ENCODE data around the gene GON4L.
"Not testable (repeated sequence)": the region's sequence is repeated elsewhere in the genome, so short reads cannot be mapped to it uniquely, and the experiment has no call there.

Gene GON4L

DNA sequence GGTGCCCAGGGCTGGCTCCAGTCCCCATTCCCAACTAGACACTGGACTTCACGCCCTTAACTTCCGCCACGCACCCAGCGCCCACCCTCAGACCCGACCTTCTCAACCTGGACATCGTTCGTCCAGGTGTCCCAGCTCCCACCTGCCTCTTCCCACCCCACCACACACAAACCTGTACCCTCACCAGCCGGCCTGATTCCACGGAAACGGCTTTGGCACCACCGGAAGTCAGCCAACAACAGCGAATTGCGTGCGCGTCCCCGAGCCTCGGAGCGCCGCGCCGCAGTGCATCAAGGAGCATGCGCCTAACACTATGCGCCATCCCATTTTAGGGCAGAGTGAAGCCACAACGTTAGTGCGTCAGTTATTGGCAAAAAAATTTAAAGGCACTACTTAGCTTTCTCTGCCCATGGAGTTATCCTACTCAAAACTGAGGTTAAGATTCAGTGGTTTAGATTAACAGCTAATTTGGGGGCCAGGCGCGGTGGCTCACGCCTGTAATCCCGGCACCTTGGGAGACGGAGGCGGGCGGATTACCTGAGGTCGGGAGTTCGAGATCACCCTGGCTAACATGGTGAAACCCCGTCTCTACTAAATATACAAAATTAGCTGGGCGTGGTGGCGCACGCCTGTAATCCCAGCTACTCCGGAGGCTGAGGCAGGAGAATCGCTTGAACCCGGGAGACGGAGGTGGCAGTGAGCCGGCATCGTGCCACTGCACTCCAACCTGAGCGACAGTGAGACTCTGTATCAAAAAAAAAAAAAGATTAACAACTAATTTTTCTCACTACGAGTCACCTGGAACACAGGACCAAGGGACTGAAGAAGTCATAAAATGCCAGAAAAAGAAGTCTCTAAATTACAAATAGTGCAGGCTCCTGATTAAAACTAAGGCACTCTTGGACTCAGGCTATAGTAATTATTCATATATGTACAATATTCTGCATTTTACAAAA is at the start of gene GON4L:
Gene GON4L, minus strand, starts transcription at position 240 of the 956 bp plus-strand sequence. CDS start 3,434 bp downstream, outside the sequence.
- DNase-seq: peak in 55 of 56 donors; percentile 30 to 93 (median 81)

- no peak for DNase-seq
Measured at GRCh38 chr1:155904261-155904660, 47.2 kb upstream of the GON4L start.

- DNase-seq: no peak
Measured at GRCh38 chr1:155900161-155900560, 43.1 kb upstream of the GON4L start.

- no peak for DNase-seq
Measured at GRCh38 chr1:155899683-155900082, 42.7 kb upstream of the GON4L start.

DNA sequence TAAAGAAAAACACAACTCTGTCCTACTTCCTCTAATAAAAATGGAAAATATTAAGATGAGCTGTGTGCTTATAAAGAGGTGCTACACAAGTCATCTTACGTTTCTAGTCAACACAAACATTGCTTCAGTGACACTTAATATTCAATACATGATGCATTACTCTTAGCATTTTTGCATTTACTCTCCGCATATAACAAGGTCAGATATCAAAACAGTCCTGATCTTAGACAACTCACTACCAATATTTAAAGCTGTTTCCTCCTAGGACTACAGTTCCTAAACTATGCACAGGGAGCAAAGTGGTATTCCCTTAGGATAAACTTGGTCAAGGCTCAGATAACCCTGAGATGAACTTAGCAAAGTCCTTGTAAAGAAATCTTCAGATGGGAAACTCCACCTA is 41.9 kb upstream of the GON4L start:
- no peak for DNase-seq

- DNase-seq: no peak
Measured at GRCh38 chr1:155897746-155898145, 40.7 kb upstream of the GON4L start.

GRCh38 chr1:155896476-155896875 is 39.5 kb upstream of the GON4L start:
- DNase-seq: not testable (repeated sequence)

DNA sequence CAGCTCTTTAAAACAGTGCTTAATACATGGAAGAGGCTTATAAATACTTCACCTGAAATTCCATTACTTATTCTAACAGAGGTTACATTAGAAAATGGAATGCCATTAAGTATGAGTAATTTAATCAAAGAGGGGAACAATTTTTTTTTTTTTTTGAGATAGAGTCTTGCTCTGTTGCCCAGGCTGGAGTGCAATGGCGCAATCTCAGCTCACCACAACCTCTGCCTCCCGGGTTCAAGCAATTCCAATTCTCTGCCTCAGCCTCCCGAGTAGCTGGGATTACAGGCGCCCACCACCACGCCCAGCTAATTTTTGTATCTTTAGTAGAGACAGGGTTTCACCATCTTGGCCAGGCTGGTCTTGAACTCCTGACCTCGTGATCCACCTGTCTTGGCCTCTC is 38.6 kb upstream of the GON4L start:
- not testable (repeated sequence) for DNase-seq

DNA sequence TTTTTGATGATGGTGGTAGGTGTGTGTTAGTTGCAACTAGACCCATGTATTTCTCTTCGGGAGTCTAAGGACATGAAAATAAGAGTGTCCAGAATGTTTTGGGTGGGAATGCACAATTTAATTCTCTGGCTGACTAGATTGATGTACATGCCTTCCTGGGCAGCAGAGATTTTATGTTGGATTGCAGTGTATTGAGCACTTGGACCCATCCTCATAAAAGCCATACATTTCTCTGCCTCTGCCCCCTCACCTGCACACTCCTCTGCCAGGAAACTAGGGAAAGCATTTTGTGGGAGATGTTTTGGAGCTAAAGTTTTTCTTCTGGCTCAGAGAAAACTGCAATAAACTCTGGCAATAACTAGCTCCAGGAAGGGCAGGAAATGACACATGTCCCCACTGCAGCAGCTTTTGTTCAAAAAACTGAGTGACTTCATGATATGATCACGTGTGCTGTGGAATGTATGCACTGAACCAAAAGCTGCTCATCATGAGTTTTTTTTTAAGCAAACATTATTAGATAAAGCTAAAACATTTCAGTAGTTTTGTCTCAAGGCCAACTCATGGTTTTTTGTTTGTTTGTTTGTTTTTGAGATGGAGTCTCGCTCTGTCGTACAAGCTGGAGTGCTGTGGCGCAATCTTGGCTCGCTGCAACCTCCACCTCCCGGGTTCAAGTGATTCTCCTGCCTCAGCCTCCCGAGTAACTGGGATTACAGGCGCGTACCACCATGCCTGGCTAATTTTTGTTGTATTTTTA is 36.6 kb upstream of the GON4L start:
- no peak for DNase-seq

DNA sequence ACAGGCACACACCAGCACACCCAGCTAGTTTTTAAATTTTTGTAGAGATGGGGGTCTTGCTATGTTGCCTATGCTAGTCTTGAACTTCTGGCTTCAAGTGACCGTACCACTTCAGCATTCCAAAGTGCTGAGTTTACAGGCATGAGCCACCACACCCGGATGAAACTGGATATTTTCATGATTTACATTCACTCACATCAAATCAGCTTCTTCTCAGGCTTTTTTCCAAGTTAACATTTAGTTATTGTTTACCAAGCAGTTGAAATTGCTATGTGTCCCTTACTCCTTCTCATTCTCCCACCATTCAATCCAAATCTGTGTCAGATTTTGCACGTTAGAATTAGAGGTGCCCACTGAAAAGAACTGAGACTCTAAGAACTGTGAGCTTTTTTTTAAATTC is 35.8 kb upstream of the GON4L start:
- DNase-seq: no peak

- DNase-seq: no peak
Measured at GRCh38 chr1:155890251-155890650, 33.2 kb upstream of the GON4L start.

- DNase-seq: no peak
Measured at GRCh38 chr1:155889566-155889965, 32.6 kb upstream of the GON4L start.

GRCh38 chr1:155888481-155888880 is 31.5 kb upstream of the GON4L start:
- no peak for DNase-seq

- DNase-seq: no peak
Measured at GRCh38 chr1:155884982-155885381, 28.0 kb upstream of the GON4L start.

GRCh38 chr1:155884031-155884960 is 27.3 kb upstream of the GON4L start:
- DNase-seq: no peak

DNA sequence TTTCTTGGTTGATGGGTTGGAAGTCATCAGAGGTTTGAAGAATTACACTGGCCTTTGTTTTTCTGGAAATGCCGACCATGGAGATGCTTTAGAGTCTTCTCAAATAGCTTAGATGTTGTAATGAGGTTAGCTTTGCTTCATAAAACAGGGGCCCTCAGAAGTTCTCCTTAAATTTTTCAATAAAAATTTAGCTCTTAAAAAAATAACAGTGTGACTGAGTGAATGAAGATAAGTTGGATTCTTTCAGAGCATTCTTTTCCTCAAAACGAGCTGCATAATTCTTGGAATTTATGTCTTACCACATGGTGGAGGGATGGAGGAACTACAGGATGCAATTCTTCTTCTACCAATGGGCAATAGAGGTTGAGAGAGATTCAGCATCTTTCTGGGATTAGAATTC is 25.8 kb upstream of the GON4L start:
- no peak for DNase-seq

GRCh38 chr1:155882235-155882634 is 25.2 kb upstream of the GON4L start:
- no peak for DNase-seq

GRCh38 chr1:155880950-155881349 is 23.9 kb upstream of the GON4L start:
- no peak for DNase-seq

- DNase-seq: no peak
Measured at GRCh38 chr1:155880251-155880650, 23.2 kb upstream of the GON4L start.

DNA sequence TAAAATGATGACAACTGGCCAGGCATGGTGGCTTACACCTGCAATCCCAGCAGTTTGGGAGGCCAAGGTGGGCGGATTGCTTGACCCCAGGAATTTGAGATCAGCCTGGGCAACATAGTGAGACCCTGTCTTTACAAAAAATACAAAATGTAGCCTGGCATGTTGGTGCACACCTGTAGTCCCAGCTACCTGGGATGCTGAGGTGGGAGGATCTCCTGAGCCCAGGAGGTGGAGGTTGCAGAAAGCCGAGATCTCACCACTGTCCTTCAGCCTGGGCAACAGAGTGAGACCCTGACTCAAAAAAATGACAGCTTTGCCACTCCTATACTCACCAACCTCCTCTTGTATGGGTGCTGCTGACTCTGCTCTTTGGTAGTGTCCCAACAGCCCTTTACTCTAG is 20.9 kb upstream of the GON4L start:
- DNase-seq: no peak

DNA sequence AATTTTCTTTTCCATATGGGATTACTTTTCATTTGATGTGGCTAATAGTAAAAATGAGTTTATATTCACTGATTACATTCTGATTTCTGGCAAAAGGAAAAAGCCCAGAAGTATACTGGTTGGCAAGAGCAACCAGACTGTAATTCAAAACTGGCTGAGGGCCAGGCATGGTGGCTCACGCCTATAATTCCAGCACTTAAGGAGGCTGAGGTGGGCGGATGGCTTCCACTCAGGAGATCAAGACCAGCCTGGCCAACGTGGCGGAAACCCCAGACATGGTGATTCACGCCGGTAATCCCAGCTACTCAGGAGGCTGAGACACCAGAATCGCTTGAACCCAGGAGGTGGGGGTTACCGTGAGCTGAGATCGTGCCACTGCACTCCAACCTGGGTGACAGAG is 16.8 kb upstream of the GON4L start:
- peak in 8 of 56 donors; percentile 2 to 17 (median 10) for DNase-seq

Measured in amygdala (tissue), 56 donors.